NCI-H2171 treated with DMSO at 0.1 percent for 48 hours (cell line): ENCODE results near the gene GRIA1.
"Not testable (repeated sequence)": the region's sequence is repeated elsewhere in the genome, so short reads cannot be mapped to it uniquely, and the experiment has no call there.

Source experiments
- DNase-seq: peaks from one replicate; lab custom pipeline; 2025; lab: John Stamatoyannopoulos, UW

The GRIA1 gene

GRCh38 chr5:153849303-153850113, 359.0 kb downstream of the GRIA1 start:
- DNase-seq: not testable (repeated sequence)

GRCh38 chr5:153860195-153860886, 369.9 kb downstream of the GRIA1 start:
- DNase-seq: no peak

GRCh38 chr5:153862906-153863305, 372.4 kb downstream of the GRIA1 start:
- not testable (repeated sequence) for DNase-seq
